HEK293T (cell line): ENCODE results near the gene SLAIN2.

Source experiments
- ARNT ChIP-seq: fragments of 450-650 bp; IDR thresholded peaks from 2 replicates; pipeline ENCODE4 v1.6.1; 2017; ENCODE audit warnings: mild to moderate bottlenecking
- CTBP1 ChIP-seq: fragments of 450-650 bp; IDR thresholded peaks from 2 replicates; pipeline ENCODE4 v1.6.1; 2016; ENCODE audit warnings: borderline replicate concordance
- ELF4 ChIP-seq: fragments of 450-650 bp; IDR thresholded peaks from 2 replicates; pipeline ENCODE4 v1.6.1; 2017; ENCODE audit warnings: antibody characterized with exemption
- FOXM1 ChIP-seq: fragments of 450-650 bp; IDR thresholded peaks from 2 replicates; pipeline ENCODE4 v1.6.1; 2017; ENCODE audit warnings: mild to moderate bottlenecking, borderline replicate concordance
- LEF1 ChIP-seq: fragments of 450-650 bp; IDR thresholded peaks from 2 replicates; pipeline ENCODE4 v1.6.1; 2017; ENCODE audit warnings: mild to moderate bottlenecking, borderline replicate concordance
- SP1 ChIP-seq: fragments of 450-650 bp; IDR thresholded peaks from 2 replicates; pipeline ENCODE4 v1.6.1; 2017
- SUZ12 ChIP-seq: fragments of 450-650 bp; IDR thresholded peaks from 2 replicates; pipeline ENCODE4 v1.6.1; 2016; ENCODE audit warnings: mild to moderate bottlenecking
- TARDBP ChIP-seq: fragments of 450-650 bp; IDR thresholded peaks from 2 replicates; pipeline ENCODE4 v1.6.1; 2016
- TF ChIP-seq, protein P1 (sequence below): fragments of 450-650 bp; IDR thresholded peaks from 2 replicates; pipeline ENCODE4 v1.6.1; 2016

DNA sequence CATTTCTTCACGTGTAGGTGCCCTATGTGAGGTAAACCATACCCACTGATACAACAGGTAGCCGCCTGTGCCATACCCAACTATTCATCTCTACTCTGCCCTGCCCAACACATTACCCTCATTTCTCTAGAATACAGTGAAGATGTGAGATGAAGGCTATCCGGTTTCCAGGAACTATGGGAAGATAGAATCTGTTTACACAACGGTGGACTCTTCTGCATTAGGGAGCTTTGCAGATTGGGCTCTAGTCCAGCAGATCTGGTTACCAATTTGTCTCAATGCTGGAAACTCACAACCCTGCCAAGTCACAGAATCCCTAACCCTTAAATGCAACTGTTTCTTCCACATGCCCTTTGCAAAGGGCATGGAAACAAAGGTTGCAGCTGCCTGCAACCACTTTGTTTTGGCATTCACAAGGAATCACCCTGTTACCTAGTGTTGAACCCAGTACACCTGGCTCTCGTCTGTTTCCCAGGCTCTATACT lies 6.4 kb upstream of the SLAIN2 start:
- TF ChIP-seq ARNT (no peak), SP1 (no peak), SUZ12 (no peak), TARDBP (no peak), FOXM1 (no peak), LEF1 (no peak), ELF4 (no peak), CTBP1 (no peak)
- TF ChIP-seq, protein P1, sequence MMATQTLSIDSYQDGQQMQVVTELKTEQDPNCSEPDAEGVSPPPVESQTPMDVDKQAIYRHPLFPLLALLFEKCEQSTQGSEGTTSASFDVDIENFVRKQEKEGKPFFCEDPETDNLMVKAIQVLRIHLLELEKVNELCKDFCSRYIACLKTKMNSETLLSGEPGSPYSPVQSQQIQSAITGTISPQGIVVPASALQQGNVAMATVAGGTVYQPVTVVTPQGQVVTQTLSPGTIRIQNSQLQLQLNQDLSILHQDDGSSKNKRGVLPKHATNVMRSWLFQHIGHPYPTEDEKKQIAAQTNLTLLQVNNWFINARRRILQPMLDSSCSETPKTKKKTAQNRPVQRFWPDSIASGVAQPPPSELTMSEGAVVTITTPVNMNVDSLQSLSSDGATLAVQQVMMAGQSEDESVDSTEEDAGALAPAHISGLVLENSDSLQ: no peak
